T-helper 1 cell treated with Interleukin-12 subunit alpha and Interleukin-12 subunit beta and Interleukin-4 antibody, amounts not matched to agents 30 ng/mL and 1 ng/mL, for 36 hours (primary cell): ENCODE measurements around the gene NAA80. TPM values are rescaled to one million over a fixed set of nuclear protein-coding genes. Genes with fewer than 3 reads are reported as not detected.

Experiments used
- intact Hi-C: fragments of 100-400 bp; cut with micrococcal nuclease; formaldehyde crosslinking; loops from one replicate; pipeline ENCODE4 v1.15.1; 2024
- total RNA-seq: library from RNA; stranded (reverse); gene quantifications from 2 replicates; pipeline ENCODE4 v1.2.3, GENCODE V29; 2022

The NAA80 gene
- total RNA-seq: 28.3 and 30.8 TPM in 2 replicates

- intact Hi-C loops: loop anchor here (1.0 to 10.0 kb wide), 28 partner anchors 22 to 1858 kb away; partner anchors contain the start of genes AMIGO3, APEH, ARIH2 and CCDC51
These were observed at the start of gene NAA80, which contains the start of gene HYAL3 for GRCh38 chr3:50298836-50299637. Gene NAA80 (minus strand): TSS chr3:50299405. CDS start chr3:50297463, 1,942 bp downstream. Gene HYAL3 (minus strand): TSS chr3:50299405. CDS start chr3:50295602, 3,803 bp downstream.

DNA sequence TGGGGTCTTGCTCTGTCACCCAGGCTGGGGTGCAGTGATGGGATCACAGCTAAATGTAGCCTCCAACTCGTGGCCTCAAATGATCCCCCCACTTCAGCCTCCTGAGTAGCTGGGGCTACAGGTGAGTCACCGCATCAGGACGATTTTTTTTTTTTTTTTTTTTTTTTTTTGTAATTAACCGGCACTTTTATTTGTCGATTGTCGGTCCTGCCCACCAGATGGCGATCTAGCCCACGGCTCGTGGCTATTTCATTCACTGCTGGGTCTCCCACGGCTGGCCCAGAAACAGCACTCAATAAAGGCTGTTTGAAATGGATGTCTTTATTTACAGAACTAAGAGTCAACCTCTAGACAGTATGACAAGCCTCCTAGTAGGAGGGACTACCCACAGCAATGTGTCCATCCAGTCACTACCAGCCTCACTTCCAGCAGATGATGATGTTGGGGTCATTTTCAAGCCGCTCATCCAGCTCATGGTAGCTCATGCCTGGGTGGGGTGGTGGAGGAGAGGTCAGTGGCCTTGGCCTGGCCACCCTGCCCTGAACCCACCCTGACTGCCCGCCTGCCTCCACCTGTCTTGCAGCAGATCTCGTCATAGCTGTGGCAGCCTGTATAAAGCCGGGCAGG lies 48.1 kb upstream of the NAA80 start:
- intact Hi-C loops: loop anchor here (1.0 to 5.0 kb wide), 3 partner anchors 195 to 1340 kb away; no protein-coding TSS in a partner anchor

DNA sequence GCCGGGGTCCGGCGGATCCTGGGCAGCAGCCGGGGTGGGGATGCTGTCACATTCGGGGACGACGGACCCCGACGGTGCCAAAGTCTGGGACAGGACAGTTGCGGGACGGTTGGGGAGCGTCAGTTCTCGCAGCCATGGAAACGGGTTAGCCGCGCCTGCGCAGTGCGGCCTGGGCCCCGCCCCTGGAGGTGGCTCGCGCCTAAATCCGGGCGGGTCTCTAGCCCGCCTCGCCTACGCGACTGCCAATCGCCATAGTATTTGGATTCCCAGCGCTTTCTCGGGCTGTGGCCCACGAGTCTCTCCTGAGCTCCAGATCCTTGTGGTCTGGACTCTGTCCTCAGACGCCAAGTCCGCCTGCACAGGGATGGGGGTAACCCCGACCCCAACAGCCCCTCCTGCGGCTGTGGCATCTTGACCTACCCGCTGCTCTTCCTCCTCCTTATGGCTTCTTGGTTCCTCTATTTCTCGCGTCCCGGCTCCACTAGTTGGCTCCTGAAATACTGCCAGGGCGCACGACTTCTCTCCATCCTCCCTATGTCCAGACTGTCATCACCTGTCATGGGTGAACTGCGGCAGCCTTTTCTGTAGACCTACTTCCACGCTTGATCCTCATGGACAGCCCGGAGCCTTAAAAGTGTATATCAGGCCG lies 46.5 kb upstream of the NAA80 start, which contains the start of gene ZMYND10:
Gene ZMYND10, minus strand, starts transcription at position 147 of the 649 bp plus-strand sequence. CDS start 153 bp downstream, outside the sequence.
- intact Hi-C loops: loop anchor here (2.0 to 5.0 kb wide), 2 partner anchors 13 to 1342 kb away; partner anchors contain the start of gene TMEM115

GRCh38 chr3:50345008-50345407 lies 45.8 kb upstream of the NAA80 start:
- intact Hi-C loops: loop anchor here (2.0 to 5.0 kb wide), 2 partner anchors 14 to 1342 kb away; partner anchors contain the start of gene TMEM115

DNA sequence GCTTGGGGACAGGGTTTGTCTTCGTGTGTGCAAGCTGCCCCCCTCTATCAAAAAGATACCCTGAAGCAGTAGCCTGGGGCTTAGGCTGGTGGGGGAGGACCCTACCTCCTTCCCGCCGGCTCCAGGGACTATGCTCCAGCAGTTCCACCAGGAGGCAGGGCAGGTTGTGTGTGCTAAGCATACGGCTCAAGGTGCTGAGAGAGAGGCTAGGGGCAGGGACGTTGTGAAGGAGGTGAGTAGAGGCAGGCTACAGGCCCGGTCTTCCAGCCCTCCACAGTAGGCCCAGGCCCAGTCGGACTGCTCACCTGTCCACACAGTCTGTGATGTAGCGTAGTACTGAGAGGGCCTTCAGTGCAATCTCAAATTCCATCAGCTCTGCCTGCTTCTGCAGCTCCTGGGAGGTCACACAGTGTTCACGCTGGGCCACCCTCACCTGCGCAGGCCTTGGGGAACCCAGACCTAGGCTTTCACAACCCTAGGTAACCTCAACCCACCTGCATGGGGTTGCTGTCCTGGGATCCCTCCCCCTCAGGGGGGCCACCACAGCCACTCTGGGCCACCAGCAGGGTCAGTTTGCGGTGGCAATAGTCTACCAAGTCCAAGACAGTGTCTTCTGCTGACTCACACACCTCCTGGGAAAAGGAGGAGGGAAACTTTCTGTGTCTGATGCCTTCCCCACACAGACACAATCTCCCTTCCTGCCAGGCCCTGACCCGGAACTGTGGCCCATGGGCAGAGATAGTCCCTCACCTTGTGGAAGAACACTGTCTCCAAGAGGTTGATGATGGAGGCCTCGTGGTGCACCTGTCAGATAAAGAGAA lies 43.8 kb upstream of the NAA80 start:
- intact Hi-C loops: no loop called here

DNA sequence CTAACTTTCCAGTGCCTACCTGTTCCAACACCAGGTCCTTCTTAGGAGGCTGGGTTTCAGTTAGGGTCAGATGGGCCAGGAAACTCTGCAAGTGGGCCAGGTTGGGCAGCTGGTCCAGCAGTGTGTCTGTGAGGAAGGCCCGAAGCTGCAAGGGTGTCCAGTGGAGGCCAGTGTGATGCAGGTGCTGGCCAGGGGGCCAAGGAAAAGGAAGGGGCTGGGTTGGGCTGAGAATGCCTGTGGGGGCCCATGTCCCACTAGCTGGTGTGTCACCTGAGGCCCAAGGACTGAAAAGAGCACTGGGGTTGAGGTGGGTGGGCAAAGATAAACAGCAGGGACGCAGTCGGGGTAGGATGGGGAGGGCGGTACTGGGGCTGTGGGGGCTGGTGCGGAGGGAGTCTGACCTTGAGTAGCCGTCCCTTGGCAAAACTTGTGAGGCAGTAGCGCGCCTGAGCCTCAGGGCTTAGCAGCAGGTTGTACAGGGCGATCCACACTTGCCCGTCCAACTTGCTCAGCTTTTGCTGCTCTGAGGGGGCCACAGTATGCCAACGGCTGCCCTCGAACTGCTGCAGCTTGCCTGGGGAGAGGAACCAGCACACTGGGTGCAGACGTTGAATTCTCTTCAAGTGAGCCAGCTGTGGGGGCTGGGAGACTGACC lies 42.9 kb upstream of the NAA80 start:
- intact Hi-C loops: loop anchor here (1.0 kb wide), 1 partner anchor 8 kb away; the partner anchor contains the start of genes CYB561D2 and NPRL2

- intact Hi-C loops: loop anchor here (1.0 kb wide), 1 partner anchor 9 kb away; the partner anchor contains the start of genes CYB561D2 and NPRL2
These were observed 42.3 kb upstream of the NAA80 start for GRCh38 chr3:50341537-50341936.

DNA sequence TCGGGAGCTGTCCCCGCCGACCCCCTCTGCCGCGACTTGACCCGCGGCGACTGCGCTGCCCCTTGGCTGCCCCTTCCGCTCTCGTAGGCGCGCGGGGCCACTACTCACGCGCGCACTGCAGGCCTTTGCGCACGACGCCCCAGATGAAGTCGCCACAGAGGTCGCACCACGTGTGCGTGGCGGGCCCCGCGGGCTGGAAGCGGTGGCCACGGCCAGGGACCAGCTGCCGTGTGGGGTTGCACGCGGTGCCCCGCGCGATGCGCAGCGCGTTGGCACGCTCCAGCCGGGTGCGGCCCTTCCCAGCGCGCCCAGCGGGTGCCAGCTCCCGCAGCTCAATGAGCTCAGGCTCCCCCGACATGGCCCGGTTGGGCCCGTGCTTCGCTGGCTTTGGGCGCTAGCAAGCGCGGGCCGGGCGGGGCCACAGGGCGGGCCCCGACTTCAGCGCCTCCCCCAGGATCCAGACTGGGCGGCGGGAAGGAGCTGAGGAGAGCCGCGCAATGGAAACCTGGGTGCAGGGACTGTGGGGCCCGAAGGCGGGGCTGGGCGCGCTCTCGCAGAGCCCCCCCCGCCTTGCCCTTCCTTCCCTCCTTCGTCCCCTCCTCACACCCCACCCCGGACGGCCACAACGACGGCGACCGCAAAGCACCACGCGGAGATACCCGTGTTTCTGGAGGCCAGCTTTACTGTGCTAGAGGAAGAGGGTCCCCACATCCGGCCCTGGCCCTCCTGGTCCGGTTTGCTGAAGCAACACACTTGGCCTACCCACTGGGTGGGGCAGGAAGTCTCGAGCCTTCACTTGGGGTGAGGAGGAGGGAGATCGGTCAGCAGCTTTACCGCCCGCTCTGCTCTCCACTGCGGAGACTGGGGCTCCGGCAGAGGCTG lies 41.5 kb upstream of the NAA80 start, which contains the start of gene RASSF1:
Gene RASSF1, minus strand, starts transcription at position 389 of the 882 bp plus-strand sequence. Its CDS starts 31 bp downstream, at position 358.
- intact Hi-C loops: loop anchor here (1.0 kb wide), 1 partner anchor 10 kb away; the partner anchor contains the start of genes CYB561D2 and NPRL2

DNA sequence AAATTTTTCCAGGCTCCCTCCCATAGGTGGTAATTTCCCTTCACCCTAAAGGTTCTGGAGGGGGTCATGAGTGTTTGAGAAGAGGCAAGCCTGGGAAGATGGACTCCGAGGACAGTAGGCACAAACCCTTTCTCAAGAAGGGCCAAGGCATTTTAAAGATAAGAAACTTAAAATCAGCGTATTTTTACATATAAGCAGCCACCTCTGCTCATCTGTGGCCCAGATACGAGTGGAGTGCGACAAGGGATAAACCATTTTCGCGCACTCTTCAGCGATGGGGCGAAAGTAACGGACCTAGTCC lies 40.9 kb upstream of the NAA80 start:
- intact Hi-C loops: no loop called here

DNA sequence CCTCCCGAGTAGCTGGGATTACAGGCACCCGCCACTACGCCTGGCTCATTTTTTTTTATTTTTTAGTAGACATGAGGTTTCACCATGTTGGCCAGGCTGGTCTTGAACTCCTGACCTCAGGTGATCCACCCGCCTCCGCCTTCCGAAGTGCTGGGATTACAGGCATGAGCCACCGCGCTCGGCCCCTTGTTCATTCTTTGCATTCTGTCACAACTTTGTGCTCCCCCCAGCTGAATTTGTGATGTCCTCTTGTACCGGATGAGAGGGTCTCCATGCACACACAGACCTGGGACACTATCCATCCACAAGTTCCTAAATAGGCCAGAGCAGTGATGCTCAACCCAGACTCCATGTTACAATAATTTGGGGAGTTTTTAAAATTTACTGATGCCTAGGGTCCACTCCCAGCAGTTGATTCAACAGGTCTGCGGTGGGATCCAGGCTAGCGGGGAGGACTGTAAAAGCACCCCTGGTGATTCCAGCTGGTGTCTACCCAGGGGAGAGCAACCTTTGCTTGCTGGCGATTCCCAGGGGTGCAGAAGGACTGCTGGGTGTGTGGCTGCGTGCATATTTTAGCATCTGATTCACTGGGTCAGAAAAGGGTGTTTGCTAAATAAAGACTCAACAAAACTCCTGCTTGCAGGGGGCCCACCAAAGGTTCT lies 40.4 kb upstream of the NAA80 start:
- intact Hi-C loops: loop anchor here (2.0 to 5.0 kb wide), 2 partner anchors 1045 to 1158 kb away; partner anchors contain the start of gene MANF

DNA sequence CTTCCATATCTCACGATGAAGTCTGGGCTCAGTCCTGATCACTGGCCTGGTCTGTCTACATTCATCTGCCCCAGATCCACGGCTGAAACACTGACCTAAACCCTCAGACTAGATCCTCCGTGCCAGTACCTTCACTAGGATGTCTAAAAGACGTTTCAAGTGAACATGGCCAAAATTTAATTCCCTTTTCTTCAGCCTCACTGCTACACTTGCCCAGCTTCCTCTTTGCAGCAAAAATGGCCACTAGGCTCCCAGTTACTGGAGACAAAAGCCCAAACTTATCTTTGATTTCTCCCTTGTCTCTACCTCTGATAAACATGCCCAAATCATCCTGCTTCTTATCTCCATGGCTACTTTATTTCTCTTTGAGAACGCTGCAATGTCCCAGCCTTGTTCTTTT lies 39.8 kb upstream of the NAA80 start:
- intact Hi-C loops: loop anchor here (2.0 to 5.0 kb wide), 2 partner anchors 1046 to 1158 kb away; partner anchors contain the start of gene MANF

GRCh38 chr3:50337175-50337861 lies 38.1 kb upstream of the NAA80 start:
- intact Hi-C loops: loop anchor here (1.0 to 5.0 kb wide), 10 partner anchors 9 to 1160 kb away; partner anchors contain the start of genes CYB561D2, HYAL3, IFRD2 and MAPKAPK3

- intact Hi-C loops: loop anchor here (1.0 to 5.0 kb wide), 10 partner anchors 8 to 1161 kb away; partner anchors contain the start of genes CYB561D2, HYAL3, IFRD2 and MAPKAPK3
These were observed 37.4 kb upstream of the NAA80 start for GRCh38 chr3:50336452-50337174.

DNA sequence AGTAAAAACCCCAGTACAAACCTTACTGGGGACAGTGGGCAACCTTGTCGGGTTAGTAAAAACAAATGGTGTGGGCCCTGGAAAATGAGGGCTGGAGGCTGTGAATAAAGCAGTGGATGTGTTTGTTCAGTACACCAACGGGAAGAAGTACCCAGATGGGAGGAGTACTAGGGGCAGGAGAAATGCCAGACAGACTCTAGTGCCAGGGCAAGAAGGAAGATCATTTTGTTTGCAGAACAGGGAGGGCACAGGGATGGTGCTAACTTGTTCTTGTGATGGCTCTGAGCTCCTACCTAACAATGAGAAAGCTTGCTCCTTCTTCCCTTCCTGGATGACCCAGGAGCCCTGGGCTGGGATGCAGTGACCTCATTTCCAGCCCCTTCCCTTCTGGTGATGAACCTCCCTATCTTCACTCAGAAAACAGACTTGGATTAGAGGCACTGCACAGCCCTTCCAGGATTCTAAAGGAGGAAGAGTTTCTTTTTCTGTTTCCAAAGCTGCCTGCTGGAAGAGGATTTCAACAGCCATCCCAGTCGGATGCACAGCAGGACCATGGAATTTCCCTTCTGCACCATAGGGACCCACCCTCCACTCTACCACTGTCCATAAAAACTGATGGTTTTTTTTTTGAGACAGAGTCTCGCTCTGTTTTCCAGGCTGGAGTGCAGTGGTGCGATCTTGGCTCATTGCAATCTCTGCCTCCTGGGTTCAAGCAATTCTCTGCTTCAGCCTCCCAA lies 35.3 kb upstream of the NAA80 start:
- intact Hi-C loops: loop anchor here (5.0 kb wide), 1 partner anchor 1163 kb away; no protein-coding TSS in a partner anchor

DNA sequence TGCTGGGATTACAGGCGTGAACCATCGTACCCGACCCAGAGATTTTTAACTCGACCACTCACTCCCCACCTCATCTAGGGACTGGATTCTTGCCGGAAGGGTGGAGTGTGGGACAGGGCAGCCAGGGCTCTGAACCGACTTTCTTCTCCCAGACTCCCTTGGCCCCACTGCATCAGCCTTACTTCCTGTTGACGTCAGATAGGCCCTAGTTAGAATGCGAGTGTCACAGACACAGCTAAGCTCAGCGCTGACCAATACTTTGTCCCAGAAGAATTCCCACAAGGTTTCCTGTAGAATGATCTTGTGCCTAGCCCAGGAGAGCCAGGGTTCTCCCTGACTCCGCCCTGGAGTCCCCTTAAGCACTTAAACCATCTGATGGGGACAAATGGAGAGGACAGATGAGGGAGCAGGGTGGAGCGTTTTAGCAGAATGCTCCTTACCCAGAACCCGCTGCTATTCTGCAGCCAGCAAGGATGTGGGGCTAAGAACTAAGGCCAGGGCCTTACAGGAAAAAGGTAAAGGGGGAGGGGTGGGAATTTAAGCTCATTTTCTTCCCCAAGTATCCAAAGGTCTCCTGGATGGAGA lies 34.6 kb upstream of the NAA80 start:
- intact Hi-C loops: no loop called here
